GM23338 (cell line): ENCODE data around the gene ABCB8.

ENCODE experiments used
- CREB1 ChIP-seq: fragments of 250-450 bp; sonication (Bioruptor Pico); IDR thresholded peaks from 2 replicates; pipeline ENCODE4 v1.5.0; 2020; ENCODE audit warnings: low read depth, mild to moderate bottlenecking, moderate library complexity
- ETS1 ChIP-seq: IDR thresholded peaks from 2 replicates; pipeline ENCODE4 v1.6.1; 2016; ENCODE audit warnings: antibody characterized with exemption
- EZH2 ChIP-seq: fragments of 200-600 bp; sonication (generic); IDR thresholded peaks from one replicate; pipeline ENCODE4 v1.8.0; 2017; ENCODE audit warnings: antibody characterized with exemption, mild to moderate bottlenecking, low read depth; ENCODE audit not compliant: unreplicated experiment
- EZH2phosphoT487 ChIP-seq: fragments of 200-600 bp; sonication (generic); IDR thresholded peaks from one replicate; pipeline ENCODE4 v1.8.1; 2018; ENCODE audit warnings: antibody characterized with exemption; ENCODE audit not compliant: unreplicated experiment
- JUNB ChIP-seq: IDR thresholded peaks from one replicate; pipeline ENCODE4 v1.6.1; 2016; ENCODE audit warnings: antibody characterized with exemption; ENCODE audit not compliant: unreplicated experiment
- POLR2AphosphoS5 ChIP-seq: IDR thresholded peaks from 2 replicates; pipeline ENCODE4 v1.6.1; 2016; ENCODE audit warnings: antibody characterized with exemption, low read depth
- REST ChIP-seq: IDR thresholded peaks from one replicate; pipeline ENCODE4 v1.6.1; 2018; ENCODE audit warnings: antibody characterized with exemption; ENCODE audit not compliant: unreplicated experiment
- STAT1 ChIP-seq: IDR thresholded peaks from one replicate; pipeline ENCODE4 v1.6.1; 2016; ENCODE audit warnings: antibody characterized with exemption; ENCODE audit not compliant: unreplicated experiment
- ZNF114 ChIP-seq: fragments of 250-450 bp; sonication (Bioruptor Pico); IDR thresholded peaks from 2 replicates; pipeline ENCODE4 v1.5.0; 2020; ENCODE audit warnings: mild to moderate bottlenecking, moderate library complexity
- ZNF331 ChIP-seq: fragments of 250-450 bp; sonication (Bioruptor Pico); IDR thresholded peaks from 2 replicates; pipeline ENCODE4 v1.5.0; 2020; ENCODE audit warnings: low read depth, mild to moderate bottlenecking, moderate library complexity
- TF ChIP-seq, protein P1 (sequence below), 2 experiments: fragments of 200-600 bp in 1 of 2; sonication (generic) in 1 of 2; conservative IDR thresholded peaks; 2 replicates each; pipeline versions ENCODE4 v1.5.1 to v1.6.1; 2016 to 2017; ENCODE audit warnings: antibody characterized with exemption in 2 of 2, low read depth in 2 of 2, mild to moderate bottlenecking in 2 of 2, moderate library complexity in 1 of 2

DNA sequence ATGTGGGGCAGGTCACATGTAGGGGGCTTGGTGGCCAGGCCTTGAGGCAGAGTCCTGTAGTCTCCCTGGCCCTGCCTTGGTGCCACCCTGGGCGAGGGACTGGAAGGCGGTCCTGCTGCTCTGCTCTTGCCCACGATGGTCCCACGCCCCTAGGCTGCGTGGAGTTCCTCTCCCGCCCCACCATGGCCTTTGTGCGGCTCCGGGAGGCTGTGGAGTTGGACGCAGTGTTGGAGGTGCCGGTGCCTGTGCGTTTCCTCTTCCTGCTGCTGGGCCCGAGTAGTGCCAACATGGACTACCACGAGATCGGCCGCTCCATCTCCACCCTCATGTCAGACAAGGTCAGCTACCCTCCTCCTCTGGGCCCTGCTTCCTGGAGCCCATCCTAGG is 42.3 kb downstream of the ABCB8 start:
- TF ChIP-seq EZH2phosphoT487 (no peak), EZH2 (no peak), REST (no peak), ETS1 (no peak), JUNB (no peak), CREB1 (CRISPR knock-in tag) (no peak), ZNF331 (CRISPR knock-in tag) (no peak), POLR2AphosphoS5 (no peak), STAT1 (no peak), ZNF114 (CRISPR knock-in tag) (no peak)
- TF ChIP-seq, protein P1, sequence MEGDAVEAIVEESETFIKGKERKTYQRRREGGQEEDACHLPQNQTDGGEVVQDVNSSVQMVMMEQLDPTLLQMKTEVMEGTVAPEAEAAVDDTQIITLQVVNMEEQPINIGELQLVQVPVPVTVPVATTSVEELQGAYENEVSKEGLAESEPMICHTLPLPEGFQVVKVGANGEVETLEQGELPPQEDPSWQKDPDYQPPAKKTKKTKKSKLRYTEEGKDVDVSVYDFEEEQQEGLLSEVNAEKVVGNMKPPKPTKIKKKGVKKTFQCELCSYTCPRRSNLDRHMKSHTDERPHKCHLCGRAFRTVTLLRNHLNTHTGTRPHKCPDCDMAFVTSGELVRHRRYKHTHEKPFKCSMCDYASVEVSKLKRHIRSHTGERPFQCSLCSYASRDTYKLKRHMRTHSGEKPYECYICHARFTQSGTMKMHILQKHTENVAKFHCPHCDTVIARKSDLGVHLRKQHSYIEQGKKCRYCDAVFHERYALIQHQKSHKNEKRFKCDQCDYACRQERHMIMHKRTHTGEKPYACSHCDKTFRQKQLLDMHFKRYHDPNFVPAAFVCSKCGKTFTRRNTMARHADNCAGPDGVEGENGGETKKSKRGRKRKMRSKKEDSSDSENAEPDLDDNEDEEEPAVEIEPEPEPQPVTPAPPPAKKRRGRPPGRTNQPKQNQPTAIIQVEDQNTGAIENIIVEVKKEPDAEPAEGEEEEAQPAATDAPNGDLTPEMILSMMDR (conservative IDR thresholded peaks at IDR 0.05; ENCODE audit: low read depth in 2 of 2): no peak
